Psoas muscle (tissue), 8 donors: Measurements from ENCODE around the gene HSD17B14. TPM values are rescaled to one million over a fixed set of nuclear protein-coding genes. Genes with fewer than 3 reads are reported as not detected.
"Not testable (repeated sequence)": the region's sequence is repeated elsewhere in the genome, so short reads cannot be mapped to it uniquely, and the experiment has no call there.

Experiments
- ATAC-seq, 4 donors: fragments of 200-7000 bp; cut with Tn5 transposase; one replicate each; pipeline ENCODE4 v1.9.1; 2020; ENCODE audit warnings: moderate library complexity in 3 of 4, mild to moderate bottlenecking in 2 of 4
- DNase-seq, 2 donors: peaks; one replicate each; pipeline ENCODE4 v3.0.0-alpha.2; 2020
- H3K27ac ChIP-seq: fragments of 200-600 bp; one replicate; pipeline ENCODE4 v1.8.0; 2022
- H3K27me3 ChIP-seq, 3 donors: fragments of 200-600 bp in 1 of 3; one replicate each; pipeline versions ENCODE4 v1.6.1 to v1.8.0; 2013 to 2022; ENCODE audit warnings: low read length in 2 of 3, mild to moderate bottlenecking in 2 of 3, moderate library complexity in 1 of 3; ENCODE audit not compliant: insufficient read depth in 3 of 3
- H3K36me3 ChIP-seq, 2 donors: fragments of 200-600 bp in 1 of 2; one replicate each; pipeline versions ENCODE4 v1.6.1 to v1.8.0; 2013 to 2022; ENCODE audit warnings: low read depth in 1 of 2, mild to moderate bottlenecking in 1 of 2, moderate library complexity in 1 of 2; ENCODE audit not compliant: insufficient read depth in 1 of 2
- H3K4me1 ChIP-seq: fragments of 200-600 bp; one replicate; pipeline ENCODE4 v1.8.0; 2022
- H3K4me3 ChIP-seq: fragments of 200-600 bp; one replicate; pipeline ENCODE4 v1.8.0; 2022; ENCODE audit warnings: mild to moderate bottlenecking
- H3K9me3 ChIP-seq: fragments of 200-600 bp; one replicate; pipeline ENCODE4 v1.8.0; 2022
- CTCF ChIP-seq: fragments of 200-600 bp; IDR thresholded peaks from one replicate; pipeline ENCODE4 v1.8.0; 2022; ENCODE audit warnings: antibody characterized with exemption
- WGBS, 3 donors: extraction: QIAGEN DNeasy Blood & Tissue Kit; methylation state at CpG; one replicate each; pipeline versions ENCODE4 v1.1.6 to v1.1.7; 2013; 5-methylcytosine and 5-hydroxymethylcytosine counted together
- intact Hi-C, 2 donors: fragments of 100-400 bp; cut with DNase I; formaldehyde crosslinking; loops; one replicate each; pipeline versions ENCODE4 v1.11.0 to v1.14.2; 2022
- polyA plus RNA-seq, 3 donors: library from polyadenylated mRNA; stranded (reverse); fragments of 200-250 nt; gene quantifications; one replicate each; pipeline ENCODE4 v1.2.3, GENCODE V29; 2013
- total RNA-seq, 4 donors: library from RNA; stranded (reverse); fragmentation: NEBNext Ultra II Directional in 2 of 4; extraction: Animal tissue kit (Norgen Biotek cat#: 25700) in 2 of 4; gene quantifications; one replicate each; pipeline versions ENCODE4 v1.2.1 to v1.2.4, GENCODE V29; 2021 to 2023
- donor health status: healthy with polysubstance abuse.
- donor health status: DM: no; HTN: no; CAD: no; lungs with moderate emphysema.
- donor health status: Bipolar disorder and iron deficiency.
- donor health status: healthy.
- donor health status: DM: yes; HTN: yes; CAD: no.
- donor health status: DM: no; HTN: no; CAD: no.
- donor health status: DM: no; HTN: no; CAD: no.
- donor health status: DM: yes; HTN: yes; CAD: no.

Gene HSD17B14
- total and polyA plus RNA-seq, 7 donors: 0.15 to 1.2 (median 0.66) TPM

- Histone ChIP-seq H3K27me3 (no peaks in the 10 kb centered on the region), H3K4me1 (peaks cover 4% of the 10 kb centered on the region), H3K27ac (no peak overlapping the region), H3K4me3 (no peak overlapping the region), H3K36me3 (peaks cover 0 to 5% of the 10 kb centered on the region in 2 donors), H3K9me3 (no peaks in the 10 kb centered on the region)
- no peak for ATAC-seq
- peak in 1 of 2 donors; percentile 71 for DNase-seq
- WGBS, 3 donors: 64 to 67% (median 67%) methylated on average over 31 to 34 of the region's 34 CpGs
- intact Hi-C loops: no loop called here
- TF ChIP-seq CTCF: no peak
Measured at GRCh38 chr19:48858984-48859710, 22.9 kb upstream of the HSD17B14 start.

- Histone ChIP-seq H3K9me3 (no peaks in the 10 kb centered on the region), H3K27me3 (no peaks in the 10 kb centered on the region), H3K4me1 (no peaks in the 10 kb centered on the region), H3K4me3 (no peak overlapping the region), H3K27ac (no peak overlapping the region), H3K36me3 (peaks cover 0 to 10% of the 10 kb centered on the region in 2 donors)
- WGBS, 3 donors: 96 to 97% (median 96%) methylated on average over 6 of the region's 6 CpGs
- DNase-seq: no peak
- intact Hi-C loops: no loop called here
- no peak for TF ChIP-seq CTCF
- no peak for ATAC-seq
Measured at GRCh38 chr19:48856921-48857320, 20.6 kb upstream of the HSD17B14 start.

- no peaks in the 10 kb centered on the region for H3K9me3 ChIP-seq
- H3K4me1 ChIP-seq: no peaks in the 10 kb centered on the region
- no peak for ATAC-seq
- H3K27me3 ChIP-seq: no peaks in the 10 kb centered on the region
- DNase-seq: no peak
- no peak overlapping the region for H3K4me3 ChIP-seq
- intact Hi-C loops: no loop called here
- no peak for TF ChIP-seq CTCF
- peaks cover 0 to 6% of the 10 kb centered on the region in 2 donors for H3K36me3 ChIP-seq
- WGBS, 3 donors: 90 to 93% (median 90%) methylated on average over 7 of the region's 7 CpGs
- H3K27ac ChIP-seq: no peak overlapping the region
Measured at GRCh38 chr19:48854103-48854502, 17.8 kb upstream of the HSD17B14 start.

GRCh38 chr19:48853483-48853882, 17.2 kb upstream of the HSD17B14 start:
- ATAC-seq (no peak), DNase-seq (no peak)
- intact Hi-C loops: no loop called here
- H3K4me3 ChIP-seq: no peak overlapping the region
- H3K27me3 ChIP-seq: no peaks in the 10 kb centered on the region
- no peak for TF ChIP-seq CTCF
- WGBS, 3 donors: 89 to 90% (median 89%) methylated on average over 8 of the region's 8 CpGs
- H3K4me1 ChIP-seq: no peaks in the 10 kb centered on the region
- peaks cover 0 to 6% of the 10 kb centered on the region in 2 donors for H3K36me3 ChIP-seq
- H3K27ac ChIP-seq: no peak overlapping the region
- H3K9me3 ChIP-seq: no peaks in the 10 kb centered on the region

- H3K4me3 ChIP-seq: no peak overlapping the region
- no peaks in the 10 kb centered on the region for H3K9me3 ChIP-seq
- TF ChIP-seq CTCF: no peak
- intact Hi-C loops: no loop called here
- DNase-seq: no peak
- H3K27me3 ChIP-seq: no peaks in the 10 kb centered on the region
- ATAC-seq: no peak
- 85 to 94% (median 89%) methylated on average over 4 of the region's 4 CpGs for whole genome bisulfite sequencing, 3 donors
- no peaks in the 10 kb centered on the region for H3K4me1 ChIP-seq
- no peak overlapping the region for H3K27ac ChIP-seq
- peaks cover 0 to 6% of the 10 kb centered on the region in 2 donors for H3K36me3 ChIP-seq
Measured at GRCh38 chr19:48852292-48852691, 16.0 kb upstream of the HSD17B14 start.

- intact Hi-C loops: loop anchor here in 1 of 2 donors (10.0 kb wide), 1 partner anchor 172 kb away; the partner anchor contains the start of gene NTN5
- not testable (repeated sequence) for H3K27ac ChIP-seq, H3K9me3 ChIP-seq, ATAC-seq, DNase-seq, H3K27me3 ChIP-seq, H3K4me3 ChIP-seq, H3K4me1 ChIP-seq
- 95 to 97% (median 95%) methylated on average over 3 of the region's 3 CpGs for WGBS, 3 donors
- peaks cover 0 to 16% of the 10 kb centered on the region in 2 donors for H3K36me3 ChIP-seq
Measured at GRCh38 chr19:48846659-48847058, 10.4 kb upstream of the HSD17B14 start.
